ENCODE results near the gene ATM. TPM values are rescaled to one million over a fixed set of nuclear protein-coding genes. Genes with fewer than 3 reads are reported as not detected.

ATM gene
- total and polyA plus RNA-seq, 2 experiments from 2014 or later: 27.6 to 59.3 TPM

- TF ChIP-seq ZNF462 (CRISPR knock-in tag; IDR thresholded peaks at IDR 0.05): no peak
Observed at GRCh38 chr11:108228251-108228650, 5.4 kb downstream of the ATM start (continued).

GRCh38 chr11:108233277-108233945 lies 10.5 kb downstream of the ATM start:
- Mint-ChIP-seq H3K36me3 (ENCODE audit: low read depth) (peaks cover 66% of the 10 kb centered on the region), H3K9me3 (no peaks in the 10 kb centered on the region), H3K4me1 (no peaks in the 10 kb centered on the region), H3K4me3 (no peak overlapping the region), H3K27ac (no peak overlapping the region; the same call in 1 of the 2 replicates), H3K27me3 (ENCODE audit: insufficient read depth, low read depth, poor library complexity) (no peaks in the 10 kb centered on the region)
- Histone ChIP-seq H3F3A (replicated peaks; ENCODE audit: low read depth) (no peaks in the 10 kb centered on the region), H3K36me3 (ENCODE audit: insufficient read depth) (peaks cover 10% of the 10 kb centered on the region; the same call in 1 of the 2 replicates), H3K4me3 (no peak overlapping the region), H3K27ac (ENCODE audit: low read depth) (no peak overlapping the region), H3K4me2 (no peak overlapping the region), H3K9me2 (ENCODE audit: insufficient read depth) (no peaks in the 10 kb centered on the region), H4K20me1 (replicated peaks; ENCODE audit: insufficient read depth) (no peaks in the 10 kb centered on the region; the same call in 1 of the 2 replicates), H2AFZ (no peak overlapping the region), H3K79me2 (replicated peaks; ENCODE audit: insufficient read depth) (no peaks in the 10 kb centered on the region), H3K4me1 (ENCODE audit: insufficient read depth) (no peaks in the 10 kb centered on the region), H3K27me3 (ENCODE audit: insufficient read depth) (no peaks in the 10 kb centered on the region)
- ATAC-seq (no peak), DNase-seq (ENCODE audit: low spot score) (no peak)
- TF ChIP-seq CTCF (conservative IDR thresholded peaks at IDR 0.05; ENCODE audit: low read depth in 2 of 2) (no peak), POLR2AphosphoS5 (IDR thresholded peaks at IDR 0.05; ENCODE audit: low read depth) (no peak), NANOG (IDR thresholded peaks at IDR 0.05; ENCODE audit: borderline replicate concordance) (no peak), CREB1 (CRISPR knock-in tag; IDR thresholded peaks at IDR 0.05; ENCODE audit: low read depth) (no peak), STAT1 (IDR thresholded peaks at IDR 0.05; ENCODE audit: unreplicated experiment) (no peak), REST (IDR thresholded peaks at IDR 0.05; ENCODE audit: unreplicated experiment) (no peak)
